IPS DF 19.7 (cell line): ENCODE measurements around the gene FARS2.

Experiments used
- DNase-seq: peaks from one replicate; pipeline ENCODE4 v3.0.0-alpha.2; 2013; ENCODE audit warnings: low read depth, low spot score

FARS2 gene

GRCh38 chr6:5287205-5287965 lies 26.1 kb downstream of the FARS2 start:
- DNase-seq: no peak

- DNase-seq: no peak
These were observed 26.6 kb downstream of the FARS2 start for GRCh38 chr6:5287966-5288297.

GRCh38 chr6:5290097-5290496 lies 28.8 kb downstream of the FARS2 start:
- no peak for DNase-seq

- no peak for DNase-seq
These were observed 29.2 kb downstream of the FARS2 start for GRCh38 chr6:5290500-5290899.

GRCh38 chr6:5292154-5292553 lies 30.8 kb downstream of the FARS2 start:
- DNase-seq: no peak

- no peak for DNase-seq
These were observed 32.4 kb downstream of the FARS2 start for GRCh38 chr6:5293692-5294091.

GRCh38 chr6:5294392-5295211 lies 33.3 kb downstream of the FARS2 start:
- no peak for DNase-seq

- no peak for DNase-seq
These were observed 34.3 kb downstream of the FARS2 start for GRCh38 chr6:5295623-5296022.

- DNase-seq: no peak
These were observed 39.0 kb downstream of the FARS2 start for GRCh38 chr6:5300206-5300764.

- no peak for DNase-seq
These were observed 41.1 kb downstream of the FARS2 start for GRCh38 chr6:5302220-5302946.

- peak; percentile 35 for DNase-seq
These were observed 41.8 kb downstream of the FARS2 start for GRCh38 chr6:5302995-5303622.

- DNase-seq: no peak
These were observed 42.4 kb downstream of the FARS2 start for GRCh38 chr6:5303682-5304081.

GRCh38 chr6:5305968-5306626 lies 44.8 kb downstream of the FARS2 start:
- DNase-seq: no peak

- no peak for DNase-seq
These were observed 45.7 kb downstream of the FARS2 start for GRCh38 chr6:5307058-5307457.

- no peak for DNase-seq
These were observed 46.8 kb downstream of the FARS2 start for GRCh38 chr6:5308066-5308465.

- no peak for DNase-seq
These were observed 53.0 kb downstream of the FARS2 start for GRCh38 chr6:5314191-5314865.

- no peak for DNase-seq
These were observed 54.6 kb downstream of the FARS2 start for GRCh38 chr6:5315881-5316280.

GRCh38 chr6:5316951-5317350 lies 55.6 kb downstream of the FARS2 start:
- DNase-seq: no peak

GRCh38 chr6:5318617-5319272 lies 57.4 kb downstream of the FARS2 start:
- DNase-seq: no peak

GRCh38 chr6:5323979-5324378 lies 62.7 kb downstream of the FARS2 start:
- DNase-seq: no peak
